Activated gamma-delta T cell (primary cell): ENCODE measurements around the gene MACROD2.

Experiments used
- DNase-seq: peaks from one replicate; lab custom pipeline; 2025; lab: John Stamatoyannopoulos, UW

The MACROD2 gene

GRCh38 chr20:16013631-16014030, 2018.3 kb downstream of the MACROD2 start:
- no peak for DNase-seq

GRCh38 chr20:16014436-16014835, 2019.1 kb downstream of the MACROD2 start:
- no peak for DNase-seq

- no peak for DNase-seq
Observed at GRCh38 chr20:16017656-16018055, 2022.3 kb downstream of the MACROD2 start.

GRCh38 chr20:16018881-16019280, 2023.6 kb downstream of the MACROD2 start:
- no peak for DNase-seq

GRCh38 chr20:16020971-16021370, 2025.7 kb downstream of the MACROD2 start:
- no peak for DNase-seq

- DNase-seq, result no peak
Observed at GRCh38 chr20:16025084-16025483, 2029.8 kb downstream of the MACROD2 start.

- DNase-seq, result no peak
Observed at GRCh38 chr20:16027686-16028085, 2032.4 kb downstream of the MACROD2 start.

- DNase-seq, result no peak
Observed at GRCh38 chr20:16028923-16029322, 2033.6 kb downstream of the MACROD2 start.

- DNase-seq, result no peak
Observed at GRCh38 chr20:16030253-16030652, 2034.9 kb downstream of the MACROD2 start.

GRCh38 chr20:16035576-16035975, 2040.3 kb downstream of the MACROD2 start:
- no peak for DNase-seq

GRCh38 chr20:16036331-16036730, 2041.0 kb downstream of the MACROD2 start:
- no peak for DNase-seq

- DNase-seq, result no peak
Observed at GRCh38 chr20:16040742-16041141, 2045.4 kb downstream of the MACROD2 start.

GRCh38 chr20:16042731-16043130, 2047.4 kb downstream of the MACROD2 start:
- no peak for DNase-seq

GRCh38 chr20:16043931-16044330, 2048.6 kb downstream of the MACROD2 start:
- DNase-seq, result no peak

- no peak for DNase-seq
Observed at GRCh38 chr20:16048876-16049275, 2053.6 kb downstream of the MACROD2 start.

GRCh38 chr20:16049529-16050093, 2054.3 kb downstream of the MACROD2 start:
- DNase-seq, result no peak

GRCh38 chr20:16050366-16050765, 2055.1 kb downstream of the MACROD2 start:
- DNase-seq, result no peak

GRCh38 chr20:16051968-16052367, 2056.7 kb downstream of the MACROD2 start:
- DNase-seq, result no peak

GRCh38 chr20:16052456-16052855, 2057.1 kb downstream of the MACROD2 start:
- no peak for DNase-seq

- no peak for DNase-seq
Observed at GRCh38 chr20:16054985-16055384, 2059.7 kb downstream of the MACROD2 start.

GRCh38 chr20:16057651-16058050, 2062.3 kb downstream of the MACROD2 start:
- DNase-seq, result no peak

GRCh38 chr20:16058268-16058667, 2063.0 kb downstream of the MACROD2 start:
- DNase-seq, result no peak

GRCh38 chr20:16059841-16060240, 2064.5 kb downstream of the MACROD2 start:
- DNase-seq, result no peak

GRCh38 chr20:16061351-16061750, 2066.0 kb downstream of the MACROD2 start:
- DNase-seq, result no peak
